SJSA1 (cell line): Measurements from ENCODE around the gene ZNF677. TPM values are rescaled to one million over a fixed set of nuclear protein-coding genes. Genes with fewer than 3 reads are reported as not detected.

ENCODE experiments used
- total RNA-seq: library from RNA; depleted of rRNA; stranded (reverse); fragments of >200 nt; shearing (Covaris generic); gene quantifications from 2 replicates; pipeline ENCODE4 v1.2.3, GENCODE V29; 2014; rRNA removed

The ZNF677 gene
- total RNA-seq, 1 experiment from 2014 or later: 1.9 TPM

Other genes with a start within 250 kb of the ZNF677 start
- not detected in 2 replicates for gene ERVV-1, start 241.0 kb downstream of the ZNF677 start, total RNA-seq
- gene ERVV-2, start 210.1 kb downstream of the ZNF677 start, total RNA-seq: not detected in 2 replicates
- 6.7 and 13.1 TPM in 2 replicates for gene ZNF160, start 151.5 kb downstream of the ZNF677 start, total RNA-seq
- 3.2 and 9.7 TPM in 2 replicates for gene ZNF415, start 122.0 kb downstream of the ZNF677 start, total RNA-seq
- 7.0 and 8.4 TPM in 2 replicates for gene ZNF347, start 95.8 kb downstream of the ZNF677 start, total RNA-seq
- gene ZNF665, start 61.5 kb downstream of the ZNF677 start, total RNA-seq: 0.69 and 3.0 TPM in 2 replicates
- not detected in 2 replicates for gene VN1R2, start 3.4 kb upstream of the ZNF677 start, total RNA-seq
- gene VN1R4, start 12.8 kb upstream of the ZNF677 start, total RNA-seq: not detected in 2 replicates
- 7.6 and 9.5 TPM in 2 replicates for gene ZNF845, start 78.9 kb upstream of the ZNF677 start, total RNA-seq
- 5.0 and 6.3 TPM in 2 replicates for gene ZNF525, start 110.8 kb upstream of the ZNF677 start, total RNA-seq
- 6.8 and 13.7 TPM in 2 replicates for gene ZNF765, start 140.3 kb upstream of the ZNF677 start, total RNA-seq
- gene ZNF761, start 177.1 kb upstream of the ZNF677 start, total RNA-seq: 9.7 and 11.3 TPM in 2 replicates
- 0.88 and 2.9 TPM in 2 replicates for gene ZNF813, start 212.9 kb upstream of the ZNF677 start, total RNA-seq